HCT116 (cell line): Measurements from ENCODE around the gene PSMD11. TPM values are rescaled to one million over a fixed set of nuclear protein-coding genes. Genes with fewer than 3 reads are reported as not detected.

Source experiments
- ATAC-seq: fragments of 200-7000 bp; cut with Tn5 transposase; 2 replicates; pipeline ENCODE4 v1.9.1; 2020; ENCODE audit warnings: mild to moderate bottlenecking, moderate library complexity
- BruUV-seq: library from RNA; stranded (reverse); fragments of 400-500 nt; replicated peaks from 2 replicates; lab custom pipeline; 2021; lab: Mats Ljungman, UMichigan
- CTCF ChIA-PET: fragments of 300-600 bp; sonication (Branson Sonifier 250); formaldehyde crosslinking; loops from one replicate; lab custom pipeline; 2021; ENCODE audit warnings: antibody characterized with exemption; lab: Charles Lee
- POLR2A ChIA-PET: fragments of 300-600, 350-600 bp; sonication (Branson Sonifier 250); formaldehyde crosslinking; loops from one replicate; lab custom pipeline; 2021; ENCODE audit warnings: antibody characterized with exemption; lab: Charles Lee
- RAD21 ChIA-PET, 2 experiments: fragments of 300-600 bp; sonication (Branson Sonifier 250); formaldehyde crosslinking; loops; one replicate each; lab custom pipeline; 2023; ENCODE audit warnings: low total read pairs in 2 of 2; ENCODE audit not compliant: uncharacterized antibody in 2 of 2, unreplicated experiment in 2 of 2, low non-redundant PET in 1 of 2; lab: Charles Lee
- DNase-seq: peaks from one replicate; pipeline ENCODE4 v3.0.0-alpha.2; 2010; ENCODE audit warnings: low read depth, low spot score
- H2AFZ ChIP-seq: fragments of 200-600 bp; shearing (Covaris generic), sonication (generic); 2 replicates; pipeline ENCODE4 v1.6.1; 2017; ENCODE audit warnings: low read depth, mixed run types, mixed read lengths, antibody characterized with exemption, low read length; ENCODE audit not compliant: poor library complexity, severe bottlenecking
- H3K27ac ChIP-seq: 2 replicates; pipeline ENCODE4 v1.5.1; 2012; ENCODE audit warnings: low read depth, low read length
- H3K27me3 ChIP-seq: fragments of 200-600 bp; sonication (generic); 2 replicates; pipeline ENCODE4 v1.6.1; 2016; ENCODE audit warnings: mixed run types, low read length, mixed read lengths; ENCODE audit not compliant: insufficient read depth
- H3K36me3 ChIP-seq, 2 experiments: fragments of 200-500 bp in 1 of 2; fragments of 200-600 bp in 1 of 2; sonication (Bioruptor generic) in 1 of 2; sonication (generic) in 1 of 2; 2 replicates each; pipeline versions ENCODE4 v1.5.1 to v1.6.1; 2014 to 2016; ENCODE audit warnings: low read length in 2 of 2, inconsistent platforms in 1 of 2, mixed read lengths in 1 of 2, mixed run types in 1 of 2; ENCODE audit not compliant: insufficient read depth in 2 of 2, control insufficient read depth in 1 of 2
- H3K4me1 ChIP-seq, 2 experiments: fragments of 200-600 bp in 1 of 2; sonication (generic) in 1 of 2; 2 replicates each; pipeline versions ENCODE4 v1.5.1 to v1.6.1; 2012 to 2017; ENCODE audit warnings: low read length in 2 of 2, inconsistent platforms in 1 of 2, mild to moderate bottlenecking in 1 of 2, mixed read lengths in 1 of 2, mixed run types in 1 of 2, moderate library complexity in 1 of 2; ENCODE audit not compliant: insufficient read depth in 2 of 2, control insufficient read depth in 1 of 2
- H3K4me2 ChIP-seq: fragments of 200-600 bp; sonication (generic); 2 replicates; pipeline ENCODE4 v1.6.1; 2017; ENCODE audit warnings: mixed run types, low read length, mixed read lengths
- H3K4me3 ChIP-seq, 2 experiments: fragments of 200-600 bp in 1 of 2; sonication (generic) in 1 of 2; replicated peaks in 1 of 2; 2 replicates each; pipeline ENCODE4 v1.5.1; 2011 to 2016; ENCODE audit warnings: low read length in 2 of 2, control low read depth in 1 of 2, low read depth in 1 of 2, mild to moderate bottlenecking in 1 of 2, mixed read lengths in 1 of 2, mixed run types in 1 of 2
- H3K79me2 ChIP-seq: fragments of 200-600 bp; sonication (generic); 2 replicates; pipeline ENCODE4 v1.6.1; 2017; ENCODE audit warnings: mild to moderate bottlenecking, mixed run types, low read length, moderate library complexity, mixed read lengths; ENCODE audit not compliant: insufficient read depth
- H3K9ac ChIP-seq: fragments of 200-600 bp; sonication (generic); 2 replicates; pipeline ENCODE4 v1.6.1; 2016; ENCODE audit warnings: low read length, mixed read lengths
- H3K9me2 ChIP-seq: fragments of 200-600 bp; sonication (generic), shearing (Covaris generic); 2 replicates; pipeline ENCODE4 v1.6.1; 2017; ENCODE audit warnings: mixed run types, mild to moderate bottlenecking, moderate library complexity; ENCODE audit not compliant: insufficient read depth
- H3K9me3 ChIP-seq, 2 experiments: fragments of 200-500 bp in 1 of 2; fragments of 200-600 bp in 1 of 2; sonication (Bioruptor generic) in 1 of 2; sonication (generic) in 1 of 2; 2 replicates each; pipeline ENCODE4 v1.6.1; 2014 to 2017; ENCODE audit warnings: low read length in 2 of 2, mixed read lengths in 2 of 2, inconsistent platforms in 1 of 2, low read depth in 1 of 2, mild to moderate bottlenecking in 1 of 2, mixed run types in 1 of 2, moderate library complexity in 1 of 2; ENCODE audit not compliant: control insufficient read depth in 1 of 2, insufficient read depth in 1 of 2
- H4K20me1 ChIP-seq: fragments of 200-600 bp; sonication (generic), shearing (Covaris generic); 2 replicates; pipeline ENCODE4 v1.6.1; 2017; ENCODE audit warnings: mixed run types, mild to moderate bottlenecking, moderate library complexity; ENCODE audit not compliant: insufficient read depth
- ATF3 ChIP-seq: IDR thresholded peaks from 2 replicates; pipeline ENCODE4 v1.6.1; 2012
- CBX3 ChIP-seq: IDR thresholded peaks from 2 replicates; pipeline ENCODE4 v1.6.1; 2012; ENCODE audit warnings: low read depth
- CEBPB ChIP-seq: IDR thresholded peaks from 2 replicates; pipeline ENCODE4 v1.6.1; 2012; ENCODE audit warnings: low read depth
- CTCF ChIP-seq, 3 experiments: fragments of 200-600 bp in 1 of 3; sonication (generic) in 1 of 3; IDR thresholded peaks in 2 of 3; conservative IDR thresholded peaks in 1 of 3; 2 replicates each; pipeline ENCODE4 v1.5.1; 2012 to 2017; ENCODE audit warnings: low read depth in 2 of 3, low read length in 2 of 3, antibody characterized with exemption in 1 of 3, borderline replicate concordance in 1 of 3, control low read depth in 1 of 3, mild to moderate bottlenecking in 1 of 3, mixed read lengths in 1 of 3, mixed run types in 1 of 3, moderate library complexity in 1 of 3; ENCODE audit not compliant: insufficient read depth in 1 of 3
- EGR1 ChIP-seq: IDR thresholded peaks from 2 replicates; pipeline ENCODE4 v1.6.1; 2012; ENCODE audit warnings: low read depth
- ELF1 ChIP-seq: IDR thresholded peaks from 2 replicates; pipeline ENCODE4 v1.6.1; 2012; ENCODE audit warnings: low read depth, borderline replicate concordance
- EZH2phosphoT487 ChIP-seq: fragments of 200-600 bp; IDR thresholded peaks from 2 replicates; pipeline ENCODE4 v1.6.1; 2018; ENCODE audit warnings: antibody characterized with exemption, borderline replicate concordance
- JUND ChIP-seq: IDR thresholded peaks from 2 replicates; pipeline ENCODE4 v1.6.1; 2012
- MAX ChIP-seq: IDR thresholded peaks from 2 replicates; pipeline ENCODE4 v1.6.1; 2012
- POLR2A ChIP-seq: IDR thresholded peaks from 2 replicates; pipeline ENCODE4 v1.7.0; 2011; ENCODE audit warnings: borderline replicate concordance; ENCODE audit not compliant: insufficient read depth, insufficient read length; ENCODE audit errors: extremely low read depth
- POLR2AphosphoS5 ChIP-seq: IDR thresholded peaks from 2 replicates; pipeline ENCODE4 v1.6.1; 2011; ENCODE audit warnings: mild to moderate bottlenecking, low read depth, low read length, moderate library complexity
- RAD21 ChIP-seq: IDR thresholded peaks from 2 replicates; pipeline ENCODE4 v1.6.1; 2012; ENCODE audit warnings: low read depth, mild to moderate bottlenecking
- TCF7L2 ChIP-seq: IDR thresholded peaks from 2 replicates; pipeline ENCODE4 v1.7.0; 2011; ENCODE audit warnings: borderline replicate concordance, inconsistent platforms; ENCODE audit not compliant: insufficient read depth, insufficient read length; ENCODE audit errors: extremely low read depth
- YY1 ChIP-seq: IDR thresholded peaks from 2 replicates; pipeline ENCODE4 v1.6.1; 2011; ENCODE audit warnings: low read length, low read depth, moderate library complexity, mild to moderate bottlenecking; ENCODE audit not compliant: insufficient replicate concordance; ENCODE audit errors: extremely low read depth
- ZBTB33 ChIP-seq: IDR thresholded peaks from 2 replicates; pipeline ENCODE4 v1.6.1; 2011; ENCODE audit warnings: mild to moderate bottlenecking, low read length, moderate library complexity; ENCODE audit not compliant: insufficient replicate concordance; ENCODE audit errors: extremely low read depth
- ZFX ChIP-seq: fragments of 450-650 bp; IDR thresholded peaks from 2 replicates; pipeline ENCODE4 v1.6.1; 2017
- ZNF274 ChIP-seq: fragments of 200-500 bp; sonication (Bioruptor generic); IDR thresholded peaks from 2 replicates; pipeline ENCODE4 v1.6.1; 2014; ENCODE audit warnings: mild to moderate bottlenecking, low read depth, low read length, inconsistent platforms
- intact Hi-C: fragments of 100-400 bp; cut with micrococcal nuclease; formaldehyde crosslinking; loops from 2 replicates; pipeline ENCODE4 v1.10.0; 2022
- total RNA-seq: library from RNA; stranded (reverse); gene quantifications from one replicate; pipeline ENCODE4 v1.2.1, GENCODE V29; 2021; ENCODE audit not compliant: unreplicated experiment

PSMD11 gene
- total RNA-seq, 1 experiment from 2014 or later: 143 TPM

- Histone ChIP-seq H3K4me1 (no peaks in the 10 kb centered on the region; a peak in 2 of 4 replicates), H4K20me1 (no peaks in the 10 kb centered on the region), H3K9me3 (no peaks in the 10 kb centered on the region), H3K9ac (no peak overlapping the region), H3K9me2 (no peaks in the 10 kb centered on the region), H3K4me3 (no peak overlapping the region), H3K4me2 (no peak overlapping the region), H3K27me3 (no peaks in the 10 kb centered on the region), H2AFZ (no peak overlapping the region), H3K36me3 (peaks cover 73 to 79% of the 10 kb centered on the region in 2 experiments), H3K79me2 (peaks cover 7% of the 10 kb centered on the region; the same call in 1 of the 2 replicates), H3K27ac (no peak overlapping the region)
- ATAC-seq (no peak), DNase-seq (no peak)
- POLR2A ChIA-PET: no interaction called here
- BruUV-seq: no TSS peak
- TF ChIP-seq JUND: no peak
- TF ChIP-seq ELF1: no peak
- no peak for TF ChIP-seq YY1
- TF ChIP-seq CBX3: no peak
- no peak for TF ChIP-seq CTCF (IDR thresholded peaks at IDR 0.05 in 2 of 3, conservative IDR thresholded peaks at IDR 0.05 in 1 of 3; ENCODE audit: borderline replicate concordance in 1 of 3, insufficient read depth in 1 of 3, low read depth in 2 of 3, low read length in 2 of 3)
- TF ChIP-seq EGR1: no peak
- TF ChIP-seq EZH2phosphoT487: no peak
- TF ChIP-seq ATF3: no peak
- no peak for TF ChIP-seq POLR2A
- no peak for TF ChIP-seq ZBTB33
- TF ChIP-seq MAX: no peak
- TF ChIP-seq RAD21: no peak
- no peak for TF ChIP-seq ZFX
- TF ChIP-seq POLR2AphosphoS5: no peak
- no peak for TF ChIP-seq ZNF274
- no peak for TF ChIP-seq TCF7L2
- TF ChIP-seq CEBPB: no peak
- CTCF ChIA-PET: no interaction called here
- RAD21 ChIA-PET: no interaction called here
- intact Hi-C loops: no loop called here
Observed at GRCh38 chr17:32479074-32479617, 34.8 kb downstream of the PSMD11 start.
